GM23248 (cell line): ENCODE measurements around the gene ULK3. TPM values are rescaled to one million over a fixed set of nuclear protein-coding genes. Genes with fewer than 3 reads are reported as not detected.

Experiments
- DNase-seq: peaks from one replicate; pipeline ENCODE4 v3.0.0-alpha.2; 2015
- H2AFZ ChIP-seq: fragments of 200-600 bp; sonication (generic); 2 replicates; pipeline ENCODE4 v1.6.1; 2016; ENCODE audit warnings: antibody characterized with exemption
- H3F3A ChIP-seq: fragments of 200-600 bp; sonication (generic); 2 replicates; pipeline ENCODE4 v1.6.1; 2016; ENCODE audit warnings: mild to moderate bottlenecking, antibody characterized with exemption, mixed run types; ENCODE audit not compliant: insufficient read depth
- H3K27ac ChIP-seq: fragments of 200-600 bp; sonication (generic); 2 replicates; pipeline ENCODE4 v1.5.1; 2016; ENCODE audit warnings: mild to moderate bottlenecking
- H3K27me3 ChIP-seq: fragments of 200-600 bp; sonication (generic); replicated peaks from 2 replicates; pipeline ENCODE4 v1.6.1; 2016; ENCODE audit warnings: mild to moderate bottlenecking; ENCODE audit not compliant: insufficient read depth
- H3K36me3 ChIP-seq: fragments of 200-600 bp; sonication (generic); 2 replicates; pipeline ENCODE4 v1.6.1; 2016; ENCODE audit warnings: low read depth, mild to moderate bottlenecking
- H3K4me1 ChIP-seq: fragments of 200-600 bp; sonication (generic); 2 replicates; pipeline ENCODE4 v1.6.1; 2016; ENCODE audit warnings: mild to moderate bottlenecking; ENCODE audit not compliant: insufficient read depth
- H3K4me2 ChIP-seq: fragments of 200-600 bp; sonication (generic); one replicate; pipeline ENCODE4 v1.6.1; 2016; ENCODE audit warnings: mild to moderate bottlenecking; ENCODE audit not compliant: unreplicated experiment
- H3K4me3 ChIP-seq: fragments of 200-600 bp; sonication (generic); 2 replicates; pipeline ENCODE4 v1.5.1; 2016; ENCODE audit warnings: mild to moderate bottlenecking
- H3K79me2 ChIP-seq: fragments of 200-600 bp; sonication (generic); 2 replicates; pipeline ENCODE4 v1.6.1; 2016; ENCODE audit warnings: mild to moderate bottlenecking; ENCODE audit not compliant: insufficient read depth
- H3K9ac ChIP-seq: fragments of 200-600 bp; sonication (generic); 2 replicates; pipeline ENCODE4 v1.6.1; 2016; ENCODE audit warnings: mild to moderate bottlenecking
- H3K9me2 ChIP-seq: fragments of 200-600 bp; sonication (generic); 2 replicates; pipeline ENCODE4 v1.6.1; 2016; ENCODE audit warnings: mixed run types, mild to moderate bottlenecking, moderate library complexity; ENCODE audit not compliant: insufficient read depth
- H3K9me3 ChIP-seq: fragments of 200-600 bp; sonication (generic); one replicate; pipeline ENCODE4 v1.6.1; 2017; ENCODE audit warnings: low read depth
- H4K20me1 ChIP-seq: fragments of 200-600 bp; sonication (generic); 2 replicates; pipeline ENCODE4 v1.6.0; 2016; ENCODE audit not compliant: insufficient read depth
- EZH2 ChIP-seq: fragments of 200-600 bp; sonication (generic); IDR thresholded peaks from 2 replicates; pipeline ENCODE4 v1.6.1; 2018; ENCODE audit warnings: antibody characterized with exemption, mild to moderate bottlenecking; ENCODE audit not compliant: insufficient read depth, poor library complexity, severe bottlenecking
- EZH2phosphoT487 ChIP-seq: fragments of 200-600 bp; sonication (generic); IDR thresholded peaks from 2 replicates; pipeline ENCODE4 v1.6.1; 2018; ENCODE audit warnings: antibody characterized with exemption, moderate library complexity, mild to moderate bottlenecking, low read depth; ENCODE audit not compliant: insufficient read depth
- WGBS, 2 experiments: methylation state at CpG; one replicate each; pipeline ENCODE4 v1.1.6; 2015 to 2017; ENCODE audit warnings: low lambda C conversion rate in 2 of 2, low coverage in 1 of 2; ENCODE audit errors: missing lambda C conversion rate in 2 of 2; 5-methylcytosine and 5-hydroxymethylcytosine counted together
- in situ Hi-C: fragments of 300-500 bp; cut with MboI; formaldehyde crosslinking; loops from 2 replicates; pipeline ENCODE4 v1.15.0; 2020
- polyA plus RNA-seq: library from polyadenylated mRNA; unstranded; fragments of >200 nt; fragmentation: Nextera tagmentation; extraction: Ambion mirVana; gene quantifications from 2 replicates; pipeline ENCODE4 v1.2.1, GENCODE V29; 2016
- total RNA-seq: library from RNA; depleted of rRNA; stranded (reverse); fragments of >200 nt; shearing (Covaris generic); gene quantifications from 2 replicates; pipeline ENCODE4 v1.2.3, GENCODE V29; 2014

ULK3 gene
- total and polyA plus RNA-seq, 2 experiments from 2014 or later: 14.6 to 30.3 TPM

DNA sequence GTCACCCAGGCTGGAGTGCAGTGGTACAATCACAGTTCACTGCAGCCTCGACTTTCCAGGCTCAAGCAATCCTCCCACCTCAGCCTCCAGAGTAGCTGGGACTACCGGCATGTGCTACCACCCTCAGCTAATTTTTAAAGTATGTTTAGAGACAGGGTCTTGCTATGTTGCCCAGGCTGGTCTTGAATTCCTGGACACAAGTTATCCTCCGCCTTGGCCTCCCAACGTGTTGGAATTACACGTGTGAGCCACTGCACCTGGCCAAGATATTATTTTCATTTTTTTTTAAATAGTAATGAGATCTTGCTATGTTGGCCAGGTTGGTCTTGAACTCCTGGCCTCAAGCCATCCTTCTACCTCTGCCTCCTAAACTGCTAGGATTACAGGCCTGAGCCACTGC, 42.5 kb upstream of the ULK3 start:
- Histone ChIP-seq H2AFZ (no peak overlapping the region), H3K9ac (no peak overlapping the region), H3K27me3 (no peaks in the 10 kb centered on the region), H3K79me2 (peaks cover 6% of the 10 kb centered on the region; the same call in 1 of the 2 replicates), H3K9me2 (no peaks in the 10 kb centered on the region), H4K20me1 (no peaks in the 10 kb centered on the region), H3K4me1 (peaks cover 20% of the 10 kb centered on the region), H3K36me3 (no peaks in the 10 kb centered on the region), H3F3A (peaks cover 7% of the 10 kb centered on the region; the same call in 1 of the 2 replicates), H3K27ac (no peak overlapping the region), H3K4me3 (no peak overlapping the region), H3K4me2 (no peak overlapping the region), H3K9me3 (no peaks in the 10 kb centered on the region)
- no peak for TF ChIP-seq EZH2phosphoT487
- TF ChIP-seq EZH2: no peak
- in situ Hi-C loops: no loop called here
- no peak for DNase-seq
- 76 to 79% methylated on average over 5 of the region's 5 CpGs for WGBS, 2 experiments

DNA sequence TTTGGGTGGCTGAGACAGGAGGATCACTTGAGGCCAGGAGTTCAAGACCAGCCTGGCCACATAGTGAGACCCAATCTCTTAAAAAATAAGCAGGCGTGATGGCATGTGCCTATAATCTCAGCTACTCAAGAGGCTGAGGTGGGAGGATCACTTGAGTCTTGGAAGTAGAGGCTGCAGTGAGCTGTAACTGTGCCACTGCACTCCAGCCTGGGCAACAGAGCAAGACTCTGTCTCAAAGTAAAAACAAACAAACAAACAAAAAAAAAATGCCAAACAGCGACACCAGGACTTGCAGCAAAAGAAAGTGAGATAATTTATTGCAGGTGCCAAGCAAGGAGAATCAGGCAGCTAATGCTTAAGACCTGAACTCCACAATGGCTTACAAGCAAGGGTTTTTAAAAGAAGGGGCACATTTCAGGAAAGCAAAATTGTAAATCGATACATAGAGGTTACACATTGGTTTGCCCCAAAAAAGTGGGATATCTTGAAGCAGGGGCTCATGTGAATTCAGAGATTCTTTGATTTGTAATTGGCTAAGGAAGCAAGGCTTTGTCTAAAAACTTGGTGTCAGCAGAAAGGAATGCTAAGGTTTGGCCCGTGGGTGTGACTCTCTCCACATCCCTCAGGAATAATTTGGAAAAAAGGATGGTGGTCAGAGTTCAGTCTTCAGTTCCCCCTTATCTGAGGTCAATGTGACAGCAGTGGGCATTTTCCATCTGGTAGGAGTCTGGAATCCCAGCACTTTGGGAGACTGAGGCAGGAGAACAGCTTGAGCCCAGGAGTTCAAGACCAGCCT, 41.7 kb upstream of the ULK3 start:
- WGBS, 2 experiments: 81 to 82% methylated on average over 4 of the region's 4 CpGs
- Histone ChIP-seq H3K4me1 (peaks cover 19% of the 10 kb centered on the region), H3K27ac (no peak overlapping the region), H3K9ac (no peak overlapping the region), H4K20me1 (no peaks in the 10 kb centered on the region), H3K9me2 (no peaks in the 10 kb centered on the region), H2AFZ (0 out of 2 replicates have a peak overlapping the region, but pooled peaks have one; percentile 5), H3K36me3 (no peaks in the 10 kb centered on the region), H3K27me3 (no peaks in the 10 kb centered on the region), H3K9me3 (no peaks in the 10 kb centered on the region), H3K4me3 (no peak overlapping the region), H3F3A (peaks cover 7% of the 10 kb centered on the region; the same call in 1 of the 2 replicates), H3K4me2 (peak overlapping the region; percentile 13), H3K79me2 (no peaks in the 10 kb centered on the region)
- TF ChIP-seq EZH2 (no peak), EZH2phosphoT487 (no peak)
- peak; percentile 56 for DNase-seq
- in situ Hi-C loops: no loop called here

DNA sequence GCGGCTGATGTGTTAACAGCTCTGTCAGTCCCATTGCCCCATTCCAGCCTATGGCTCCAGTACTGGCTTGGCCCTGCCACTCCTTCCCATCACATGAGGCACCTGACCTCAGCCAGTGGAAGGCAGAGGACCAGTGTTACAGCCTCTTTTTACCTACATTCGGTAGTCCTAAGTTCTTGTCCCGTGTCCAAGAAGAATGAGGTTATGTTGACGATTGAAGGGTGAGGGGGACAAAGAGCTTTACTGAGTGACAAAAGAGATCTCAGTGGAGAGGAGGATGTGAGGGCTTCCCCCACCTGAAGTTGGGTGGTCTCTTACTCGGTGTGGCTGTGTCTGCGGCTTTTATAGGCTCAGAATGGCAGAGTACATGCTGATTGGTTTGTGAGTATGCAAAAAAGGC, 39.6 kb upstream of the ULK3 start:
- in situ Hi-C loops: no loop called here
- no peaks in the 10 kb centered on the region for H3F3A ChIP-seq
- no peak overlapping the region for H3K4me2 ChIP-seq
- no peaks in the 10 kb centered on the region for H3K9me2 ChIP-seq
- WGBS, 2 experiments: 97 to 98% methylated on average over 6 of the region's 6 CpGs
- H3K36me3 ChIP-seq: no peaks in the 10 kb centered on the region
- no peaks in the 10 kb centered on the region for H4K20me1 ChIP-seq
- no peak overlapping the region for H3K4me3 ChIP-seq
- H3K4me1 ChIP-seq: peaks cover 10% of the 10 kb centered on the region
- H3K27me3 ChIP-seq: no peaks in the 10 kb centered on the region
- no peak overlapping the region for H2AFZ ChIP-seq
- DNase-seq: no peak
- TF ChIP-seq EZH2 (no peak), EZH2phosphoT487 (no peak)
- no peak overlapping the region for H3K9ac ChIP-seq
- H3K79me2 ChIP-seq: no peaks in the 10 kb centered on the region
- H3K27ac ChIP-seq: no peak overlapping the region
- H3K9me3 ChIP-seq: no peaks in the 10 kb centered on the region

GRCh38 chr15:74878273-74878672, 35.3 kb upstream of the ULK3 start:
- Histone ChIP-seq H3K27me3 (no peaks in the 10 kb centered on the region), H3K4me3 (no peak overlapping the region), H4K20me1 (no peaks in the 10 kb centered on the region), H3K79me2 (no peaks in the 10 kb centered on the region), H3K36me3 (no peaks in the 10 kb centered on the region), H3K4me2 (no peak overlapping the region), H3K4me1 (0 out of 2 replicates have a peak, but pooled peaks cover 3% of the 10 kb centered on the region), H3K9me3 (no peaks in the 10 kb centered on the region), H3K27ac (no peak overlapping the region), H2AFZ (no peak overlapping the region), H3K9ac (no peak overlapping the region), H3F3A (no peaks in the 10 kb centered on the region), H3K9me2 (no peaks in the 10 kb centered on the region)
- no peak for TF ChIP-seq EZH2
- no peak for TF ChIP-seq EZH2phosphoT487
- 86 to 97% methylated on average over 4 of the region's 4 CpGs for WGBS, 2 experiments
- no peak for DNase-seq
- in situ Hi-C loops: no loop called here
